HG03520 (cell line): ENCODE measurements around the gene OR13C8.
"Not testable (repeated sequence)": the region's sequence is repeated elsewhere in the genome, so short reads cannot be mapped to it uniquely, and the experiment has no call there.

ENCODE experiments used
- ATAC-seq: cut with Tn5 transposase; IDR thresholded peaks from one replicate; pipeline ENCODE4 v1.9.1; 2021; ENCODE audit warnings: mild to moderate bottlenecking, moderate library complexity; ENCODE audit not compliant: unreplicated experiment

OR13C8 gene

DNA sequence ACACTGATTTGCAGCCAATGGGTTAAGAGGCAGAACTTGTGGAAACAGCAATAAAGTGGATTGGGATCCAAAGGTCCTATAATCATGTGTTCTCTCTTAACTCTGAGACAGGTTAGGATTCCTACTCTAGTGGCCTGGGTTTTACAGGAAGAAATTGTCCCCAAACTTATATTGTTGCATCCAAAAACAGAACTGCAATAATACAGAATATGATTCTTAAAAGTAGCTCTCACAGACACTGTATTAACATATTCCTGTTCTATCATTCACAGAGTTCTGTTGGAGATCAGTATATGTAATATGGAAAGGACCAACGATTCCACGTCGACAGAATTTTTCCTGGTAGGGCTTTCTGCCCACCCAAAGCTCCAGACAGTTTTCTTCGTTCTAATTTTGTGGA is at the start of gene OR13C8:
Gene OR13C8, plus strand, starts transcription at position 301 of the 400 bp plus-strand sequence. Its CDS starts 0 bp downstream, at position 301.
- ATAC-seq, result no peak

- ATAC-seq, result not testable (repeated sequence)
Measured at GRCh38 chr9:104520241-104520640, 48.7 kb upstream of the OR13C8 start.

GRCh38 chr9:104527109-104527508 is 41.9 kb upstream of the OR13C8 start, which contains the start of gene OR13C4:
Gene OR13C4 (minus strand): TSS chr9:104527209. CDS start chr9:104527209, 0 bp downstream.
- no peak for ATAC-seq

DNA sequence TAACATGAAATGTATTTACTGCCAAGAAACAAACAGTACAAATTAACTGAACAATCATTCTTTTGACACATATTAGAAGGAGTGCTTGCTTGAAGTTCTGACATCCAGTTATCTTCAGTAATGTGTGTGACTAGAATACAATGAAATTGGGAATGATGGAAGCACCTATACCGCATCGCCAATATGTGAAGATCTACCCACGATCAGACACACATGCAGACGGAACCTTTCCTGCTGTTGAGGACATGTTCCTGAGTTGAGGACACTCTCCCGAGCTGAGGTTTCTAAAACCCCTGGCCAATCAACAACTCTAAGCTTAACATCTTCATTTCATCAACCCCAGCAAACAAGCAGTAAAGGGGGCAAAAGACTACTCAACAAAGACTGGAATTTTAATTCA is 32.2 kb upstream of the OR13C8 start, which contains the start of gene OR13C3:
Gene OR13C3, minus strand, starts transcription at position 101 of the 400 bp plus-strand sequence. CDS start 133 bp downstream, outside the sequence.
- ATAC-seq, result no peak

- ATAC-seq, result no peak
Measured at GRCh38 chr9:104539275-104539674, 29.7 kb upstream of the OR13C8 start.

DNA sequence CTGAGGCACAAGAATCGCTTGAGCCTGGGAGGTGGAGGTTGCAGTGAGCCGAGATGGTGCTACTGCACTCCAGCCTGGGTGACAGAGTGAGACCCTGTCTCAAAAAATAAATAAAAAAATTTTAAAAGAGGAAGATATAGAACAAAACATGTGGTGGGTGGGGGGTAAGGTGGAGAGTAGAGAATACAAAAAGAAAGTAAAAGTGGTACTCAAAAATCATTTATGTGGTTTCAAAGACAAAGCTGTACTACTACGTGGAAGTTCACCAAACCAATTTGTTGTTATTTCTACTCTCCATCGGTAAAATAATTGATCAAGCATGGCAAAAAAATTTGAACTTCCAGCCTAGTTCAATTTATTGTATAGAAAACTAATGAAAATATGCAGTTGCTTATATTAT is 24.3 kb upstream of the OR13C8 start:
- no peak for ATAC-seq

DNA sequence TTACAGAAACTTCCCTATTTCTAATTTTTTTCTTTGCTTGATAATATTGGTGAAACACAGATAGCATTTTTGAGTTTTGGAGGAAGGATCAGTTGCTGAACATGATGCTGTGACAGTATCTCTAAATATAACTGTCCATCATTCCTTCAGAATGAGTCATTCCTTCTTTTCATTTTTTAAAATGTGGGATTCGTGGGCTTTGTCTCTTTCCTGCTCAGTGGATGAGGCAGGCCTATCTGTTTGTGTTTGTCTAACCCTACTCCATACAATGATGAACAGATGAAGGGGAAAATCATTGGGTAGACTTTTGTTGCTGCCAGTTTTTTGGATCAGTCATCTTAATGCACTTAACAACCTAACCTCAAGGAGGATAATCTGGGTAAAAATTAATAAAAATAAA is 15.7 kb upstream of the OR13C8 start:
- no peak for ATAC-seq

DNA sequence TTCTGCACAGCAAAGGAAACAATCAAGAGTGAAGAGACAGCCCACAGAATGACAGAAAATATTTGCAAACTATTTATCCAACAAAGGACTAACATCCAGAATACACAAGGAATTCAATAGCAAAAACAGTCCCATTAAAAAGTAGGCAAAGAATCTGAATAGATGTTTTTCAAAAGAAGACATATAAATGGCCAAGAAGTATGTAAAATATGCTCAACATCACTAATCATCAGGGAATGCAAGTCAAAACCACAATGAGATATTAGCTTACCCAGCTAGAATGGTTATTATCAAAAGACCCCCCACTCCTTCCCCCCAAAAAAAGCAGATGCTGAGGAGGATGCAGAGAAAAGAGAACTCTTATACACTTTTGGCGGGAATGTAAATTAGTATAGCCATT is 13.4 kb upstream of the OR13C8 start:
- ATAC-seq, result no peak

DNA sequence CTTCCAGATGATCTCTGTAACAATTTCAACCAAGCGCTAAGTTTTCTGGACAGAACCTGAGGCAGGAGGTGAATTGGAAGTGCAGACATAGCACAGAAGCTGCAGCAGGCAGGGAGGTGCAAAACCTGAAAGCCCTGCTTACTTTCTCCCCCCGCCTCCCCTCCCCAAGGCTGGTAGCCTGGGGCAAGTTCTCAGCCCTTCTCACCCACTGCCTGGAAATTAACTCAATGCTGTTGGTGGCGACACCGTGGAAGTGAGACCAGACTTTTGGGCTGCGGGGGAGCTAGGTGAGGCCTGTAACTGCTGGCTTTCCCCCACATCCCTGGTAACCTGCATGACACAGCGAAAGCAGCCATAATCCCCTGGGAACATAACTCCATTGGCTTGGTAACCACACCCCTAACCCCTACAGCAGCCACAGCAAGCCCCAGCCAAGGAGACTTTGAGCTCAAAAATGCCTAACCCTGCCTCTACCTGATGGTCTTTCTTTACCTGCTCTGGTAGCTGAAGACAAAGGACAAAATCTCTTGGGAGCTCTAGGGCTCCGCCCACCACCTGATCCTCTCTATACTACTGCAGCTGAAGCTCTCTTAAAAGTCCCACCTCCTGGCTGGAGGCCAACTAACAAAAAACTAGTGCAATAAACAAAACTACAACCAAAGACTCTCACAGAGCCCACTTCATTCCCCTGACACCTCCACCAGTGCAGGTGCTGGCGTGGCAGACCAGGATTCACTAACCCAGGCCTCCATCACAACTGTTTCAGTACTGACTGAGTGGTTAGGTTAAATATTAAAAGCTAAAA is 11.9 kb upstream of the OR13C8 start:
- ATAC-seq, result peak; percentile 63

DNA sequence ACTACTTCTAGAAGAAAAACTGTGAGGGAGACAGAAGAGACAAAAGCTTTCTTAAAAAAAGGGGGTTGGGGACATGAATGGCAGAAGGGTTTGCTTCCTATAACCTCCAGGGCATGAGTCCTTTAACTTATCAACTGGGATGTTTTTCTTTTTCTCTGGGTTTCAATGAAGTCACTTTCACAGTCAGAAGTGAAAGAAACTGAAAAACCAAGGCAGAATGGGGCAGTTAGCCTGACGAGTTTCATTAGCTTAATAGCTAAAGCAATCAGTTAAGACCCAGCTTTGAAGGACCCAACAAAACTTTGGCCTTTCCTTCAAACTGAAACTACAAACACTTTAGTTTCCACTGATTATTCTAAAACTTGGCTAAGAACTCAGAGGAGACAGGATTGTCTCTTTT is 4.6 kb upstream of the OR13C8 start:
- ATAC-seq, result no peak

DNA sequence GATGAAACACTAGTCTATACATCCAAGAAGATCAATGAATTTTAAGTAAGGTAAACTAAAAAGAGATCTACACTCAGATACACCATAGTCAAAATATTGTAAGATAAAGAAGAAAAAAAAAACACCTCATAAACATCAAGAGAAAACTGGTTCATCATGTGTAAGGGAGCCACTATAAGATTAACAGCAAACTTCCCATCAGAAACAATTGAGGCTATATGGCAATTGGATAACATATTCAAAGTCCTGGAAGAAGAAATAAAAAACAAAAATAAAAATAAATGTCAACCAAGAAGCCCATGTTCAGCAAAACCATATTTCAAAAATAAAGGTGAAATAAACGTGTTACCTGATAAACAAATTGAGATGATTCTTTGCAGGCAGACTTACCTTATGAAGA is 3.6 kb downstream of the OR13C8 start:
- ATAC-seq, result no peak

DNA sequence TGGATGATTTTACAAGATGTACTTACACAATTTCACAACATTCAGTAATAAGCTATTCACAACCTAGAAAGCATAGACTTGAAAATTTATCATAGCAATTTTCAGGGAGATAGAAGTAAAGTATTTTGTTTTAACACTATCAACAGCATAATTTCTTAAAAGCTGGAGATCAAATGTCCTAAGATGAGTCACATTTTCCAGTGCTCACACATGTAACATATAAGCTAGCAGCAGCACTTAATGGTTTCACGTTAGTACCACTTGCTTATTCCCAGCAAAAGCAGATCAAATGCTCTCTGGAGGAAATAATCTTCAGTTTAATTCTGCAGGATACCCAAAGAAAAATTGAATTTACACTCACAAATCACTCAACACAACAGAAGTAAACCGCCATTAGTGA is 6.5 kb downstream of the OR13C8 start:
- ATAC-seq, result no peak

GRCh38 chr9:104577263-104577662 is 8.3 kb downstream of the OR13C8 start:
- no peak for ATAC-seq

DNA sequence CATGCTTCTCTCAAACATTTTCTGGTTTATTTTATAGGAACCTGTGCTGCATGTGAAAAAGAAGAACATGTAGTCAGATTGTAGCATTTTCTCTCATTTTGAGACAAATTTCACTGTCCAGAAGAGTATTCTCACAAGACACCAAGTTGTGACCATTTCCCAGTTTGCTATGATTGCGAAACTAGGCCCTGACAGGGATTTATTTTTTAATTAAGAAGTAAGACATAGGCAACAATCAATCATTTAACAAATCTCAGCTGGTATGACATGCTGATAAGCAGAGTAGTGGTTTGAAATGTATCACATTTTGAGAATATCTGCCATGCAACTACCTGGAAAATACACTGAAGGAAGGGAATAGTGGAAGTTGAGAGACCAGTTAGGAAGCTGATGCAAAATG is 11.6 kb downstream of the OR13C8 start:
- ATAC-seq, result no peak

- no peak for ATAC-seq
Measured at GRCh38 chr9:104586496-104587180, 17.7 kb downstream of the OR13C8 start.

- ATAC-seq, result no peak
Measured at GRCh38 chr9:104589626-104590025, 20.7 kb downstream of the OR13C8 start.

DNA sequence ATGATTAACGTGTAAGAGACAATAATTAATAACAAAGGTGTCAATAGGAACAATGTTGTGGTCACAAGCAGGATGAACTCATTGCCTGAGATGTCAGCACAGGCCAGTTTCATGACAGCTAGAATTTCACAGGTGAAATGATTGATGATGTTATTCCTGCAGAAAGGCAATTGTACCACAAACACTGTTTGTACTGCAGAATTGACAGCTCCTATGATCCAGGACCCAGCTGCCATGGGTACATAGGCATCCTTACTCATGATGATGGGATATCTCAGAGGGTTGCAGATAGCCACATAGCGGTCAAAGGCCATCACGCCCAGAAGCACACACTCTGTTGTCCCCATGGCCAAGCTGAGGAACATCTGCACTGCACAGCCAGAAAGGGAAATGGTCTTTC is 29.8 kb downstream of the OR13C8 start:
- not testable (repeated sequence) for ATAC-seq

DNA sequence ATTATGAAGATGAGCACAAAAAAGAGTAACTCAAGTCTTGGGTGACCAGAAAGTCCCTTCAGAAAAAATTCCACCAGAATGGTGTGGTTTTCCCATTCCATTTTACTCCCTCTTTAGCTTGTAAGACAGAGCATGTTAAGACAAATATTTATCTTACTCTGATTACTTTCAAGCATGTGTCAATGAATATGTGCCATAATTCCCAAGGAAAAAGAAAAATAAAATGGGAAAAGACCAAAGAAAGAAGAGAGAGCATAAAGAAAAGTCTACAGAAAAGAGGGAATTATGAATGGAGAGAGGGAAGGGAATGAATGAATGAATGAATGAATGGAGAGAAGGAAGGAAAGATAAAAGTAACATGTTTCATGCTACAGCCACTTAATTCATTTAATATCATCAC is 30.3 kb downstream of the OR13C8 start, which contains the start of gene OR13C5:
Gene OR13C5, minus strand, starts transcription at position 101 of the 400 bp plus-strand sequence. Its CDS starts 0 bp downstream, at position 101.
- not testable (repeated sequence) for ATAC-seq

- no peak for ATAC-seq
Measured at GRCh38 chr9:104604801-104605200, 35.8 kb downstream of the OR13C8 start.

DNA sequence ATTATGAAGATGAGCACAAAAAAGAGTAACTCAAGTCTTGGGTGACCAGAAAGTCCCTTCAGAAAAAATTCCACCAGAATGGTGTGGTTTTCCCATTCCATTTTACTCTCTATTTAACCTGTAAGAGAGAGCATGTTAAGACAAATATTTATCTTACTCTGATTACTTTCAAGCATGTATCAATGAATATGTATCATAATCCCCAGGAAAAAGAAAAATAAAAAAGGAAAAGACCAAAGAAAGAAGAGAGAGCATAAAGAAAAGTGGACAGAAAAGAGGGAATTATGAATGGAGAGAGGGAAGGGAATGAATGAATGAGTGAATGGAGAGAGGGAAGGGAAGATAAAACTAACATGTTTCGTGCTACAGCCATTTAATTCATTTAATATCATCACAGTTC is 36.6 kb downstream of the OR13C8 start, which contains the start of gene OR13C2:
Gene OR13C2, minus strand, starts transcription at position 101 of the 400 bp plus-strand sequence. Its CDS starts 0 bp downstream, at position 101.
- not testable (repeated sequence) for ATAC-seq

GRCh38 chr9:104606152-104606551 is 37.2 kb downstream of the OR13C8 start:
- no peak for ATAC-seq

DNA sequence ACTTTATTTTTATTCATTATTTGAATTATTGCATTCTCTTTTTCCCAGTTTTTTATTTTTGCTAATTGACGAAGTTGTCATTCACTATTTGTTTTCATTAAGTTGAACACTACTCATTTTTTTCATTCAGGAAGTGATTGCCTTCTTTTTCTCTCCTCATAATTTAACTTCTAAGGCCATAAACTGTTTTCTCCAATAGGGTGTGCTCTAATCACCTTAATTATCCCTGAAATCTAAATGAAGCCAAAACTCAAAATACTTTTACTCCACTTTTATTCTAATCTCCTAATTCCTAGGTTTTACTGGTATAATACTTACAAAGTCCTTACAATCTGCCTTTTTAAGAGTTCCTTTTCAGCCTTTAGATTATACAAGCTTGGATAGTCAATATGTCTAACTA is 39.4 kb downstream of the OR13C8 start:
- no peak for ATAC-seq
